Astrocyte of the spinal cord (primary cell): ENCODE results near the gene OR56A4.
"Not testable (repeated sequence)": the region's sequence is repeated elsewhere in the genome, so short reads cannot be mapped to it uniquely, and the experiment has no call there.

Source experiments
- DNase-seq: peaks from one replicate; pipeline ENCODE4 v3.0.0; 2011; ENCODE audit warnings: low read depth, low spot score
- H3K4me3 ChIP-seq: 2 replicates; pipeline ENCODE4 v1.5.1; 2011; ENCODE audit warnings: low read depth, mild to moderate bottlenecking, low read length, moderate library complexity
- in situ Hi-C: cut with HindIII; loops from 2 replicates; pipeline ENCODE4 v1.10.0; 2017; ENCODE audit warnings: low sequenced_read_pairs
- TF ChIP-seq, protein P1 (sequence below): IDR thresholded peaks from 2 replicates; pipeline ENCODE4 v1.5.1; 2012; ENCODE audit warnings: low read depth, mild to moderate bottlenecking, low read length, inconsistent platforms

OR56A4 gene

DNA sequence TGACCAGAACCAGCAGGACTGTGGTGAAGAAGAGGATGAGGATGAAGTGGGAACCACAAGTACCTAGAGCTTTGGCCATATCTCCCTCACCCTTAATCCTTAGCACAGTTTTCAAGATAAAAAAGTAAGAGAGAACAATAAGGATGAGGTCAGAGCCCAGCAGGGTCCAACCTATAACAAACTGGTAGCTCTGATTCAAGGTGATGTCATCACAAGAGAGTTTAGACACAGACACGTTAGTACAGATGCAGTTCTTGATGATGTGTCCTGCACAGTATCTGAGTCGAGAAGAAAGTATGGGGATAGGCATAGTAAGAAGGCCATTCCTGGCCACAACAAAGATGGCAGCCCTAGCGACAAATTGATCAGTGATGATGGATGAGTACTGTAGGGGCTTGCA, 39.0 kb downstream of the OR56A4 start:
- in situ Hi-C loops, result no loop called here
- TF ChIP-seq, protein P1, sequence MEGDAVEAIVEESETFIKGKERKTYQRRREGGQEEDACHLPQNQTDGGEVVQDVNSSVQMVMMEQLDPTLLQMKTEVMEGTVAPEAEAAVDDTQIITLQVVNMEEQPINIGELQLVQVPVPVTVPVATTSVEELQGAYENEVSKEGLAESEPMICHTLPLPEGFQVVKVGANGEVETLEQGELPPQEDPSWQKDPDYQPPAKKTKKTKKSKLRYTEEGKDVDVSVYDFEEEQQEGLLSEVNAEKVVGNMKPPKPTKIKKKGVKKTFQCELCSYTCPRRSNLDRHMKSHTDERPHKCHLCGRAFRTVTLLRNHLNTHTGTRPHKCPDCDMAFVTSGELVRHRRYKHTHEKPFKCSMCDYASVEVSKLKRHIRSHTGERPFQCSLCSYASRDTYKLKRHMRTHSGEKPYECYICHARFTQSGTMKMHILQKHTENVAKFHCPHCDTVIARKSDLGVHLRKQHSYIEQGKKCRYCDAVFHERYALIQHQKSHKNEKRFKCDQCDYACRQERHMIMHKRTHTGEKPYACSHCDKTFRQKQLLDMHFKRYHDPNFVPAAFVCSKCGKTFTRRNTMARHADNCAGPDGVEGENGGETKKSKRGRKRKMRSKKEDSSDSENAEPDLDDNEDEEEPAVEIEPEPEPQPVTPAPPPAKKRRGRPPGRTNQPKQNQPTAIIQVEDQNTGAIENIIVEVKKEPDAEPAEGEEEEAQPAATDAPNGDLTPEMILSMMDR, result no peak

DNA sequence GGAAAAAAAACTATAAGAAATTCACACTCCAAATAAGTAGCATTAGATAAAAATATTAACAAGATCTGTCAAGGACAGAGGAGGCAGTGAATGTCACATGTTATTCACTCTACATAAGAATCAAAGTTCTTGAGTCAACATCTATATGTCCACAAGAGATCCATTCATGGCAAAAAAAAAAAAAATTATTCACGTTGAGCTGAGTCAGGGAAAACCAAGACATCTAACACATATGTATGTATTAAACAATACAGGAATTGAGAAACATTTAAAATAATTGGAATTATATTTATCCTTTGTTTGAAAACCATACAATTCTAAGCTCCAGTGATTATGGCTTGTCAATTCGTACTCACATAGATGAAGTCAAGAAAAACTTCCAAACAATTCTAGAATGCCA, 39.8 kb downstream of the OR56A4 start:
- in situ Hi-C loops, result no loop called here
- TF ChIP-seq, protein P1, result no peak

More for the DNA sequence above, 39.0 kb downstream of the OR56A4 start:
- DNase-seq, result no peak
- H3K4me3 ChIP-seq, result no peak overlapping the region

GRCh38 chr11:5960704-5961320, 45.9 kb downstream of the OR56A4 start:
- H3K4me3 ChIP-seq, DNase-seq, in situ Hi-C loops: not testable (repeated sequence)

More for the DNA sequence above, 39.8 kb downstream of the OR56A4 start:
- H3K4me3 ChIP-seq, result no peak overlapping the region
- DNase-seq, result no peak

- H3K4me3 ChIP-seq, result no peak overlapping the region
- no peak for DNase-seq
- in situ Hi-C loops, result no loop called here
- TF ChIP-seq, protein P1, result no peak
Measured at GRCh38 chr11:5955586-5955985, 51.2 kb downstream of the OR56A4 start.
